WI38 (cell line): ENCODE data around the gene CDK11B.
"Not testable (repeated sequence)": the region's sequence is repeated elsewhere in the genome, so short reads cannot be mapped to it uniquely, and the experiment has no call there.

Experiments
- H3K4me3 ChIP-seq: 2 replicates; pipeline ENCODE4 v1.5.1; 2011; ENCODE audit warnings: low read depth, mild to moderate bottlenecking, control low read depth, low read length
- TF ChIP-seq, protein P1 (sequence below): IDR thresholded peaks from 2 replicates; pipeline ENCODE4 v1.5.1; 2012; ENCODE audit warnings: low read depth, mild to moderate bottlenecking, control low read depth, low read length

CDK11B gene

GRCh38 chr1:1598720-1599029, 60.1 kb downstream of the CDK11B start:
- no peak overlapping the region for H3K4me3 ChIP-seq
- TF ChIP-seq, protein P1, sequence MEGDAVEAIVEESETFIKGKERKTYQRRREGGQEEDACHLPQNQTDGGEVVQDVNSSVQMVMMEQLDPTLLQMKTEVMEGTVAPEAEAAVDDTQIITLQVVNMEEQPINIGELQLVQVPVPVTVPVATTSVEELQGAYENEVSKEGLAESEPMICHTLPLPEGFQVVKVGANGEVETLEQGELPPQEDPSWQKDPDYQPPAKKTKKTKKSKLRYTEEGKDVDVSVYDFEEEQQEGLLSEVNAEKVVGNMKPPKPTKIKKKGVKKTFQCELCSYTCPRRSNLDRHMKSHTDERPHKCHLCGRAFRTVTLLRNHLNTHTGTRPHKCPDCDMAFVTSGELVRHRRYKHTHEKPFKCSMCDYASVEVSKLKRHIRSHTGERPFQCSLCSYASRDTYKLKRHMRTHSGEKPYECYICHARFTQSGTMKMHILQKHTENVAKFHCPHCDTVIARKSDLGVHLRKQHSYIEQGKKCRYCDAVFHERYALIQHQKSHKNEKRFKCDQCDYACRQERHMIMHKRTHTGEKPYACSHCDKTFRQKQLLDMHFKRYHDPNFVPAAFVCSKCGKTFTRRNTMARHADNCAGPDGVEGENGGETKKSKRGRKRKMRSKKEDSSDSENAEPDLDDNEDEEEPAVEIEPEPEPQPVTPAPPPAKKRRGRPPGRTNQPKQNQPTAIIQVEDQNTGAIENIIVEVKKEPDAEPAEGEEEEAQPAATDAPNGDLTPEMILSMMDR: no peak

- no peak overlapping the region for H3K4me3 ChIP-seq
- TF ChIP-seq, protein P1: no peak
Observed at GRCh38 chr1:1598051-1598719, 60.6 kb downstream of the CDK11B start.

- H3K4me3 ChIP-seq: no peak overlapping the region
- TF ChIP-seq, protein P1: 0 out of 2 replicates have a peak, but pooled peaks have one; percentile 18
Observed at GRCh38 chr1:1597275-1597930, 61.4 kb downstream of the CDK11B start.

DNA sequence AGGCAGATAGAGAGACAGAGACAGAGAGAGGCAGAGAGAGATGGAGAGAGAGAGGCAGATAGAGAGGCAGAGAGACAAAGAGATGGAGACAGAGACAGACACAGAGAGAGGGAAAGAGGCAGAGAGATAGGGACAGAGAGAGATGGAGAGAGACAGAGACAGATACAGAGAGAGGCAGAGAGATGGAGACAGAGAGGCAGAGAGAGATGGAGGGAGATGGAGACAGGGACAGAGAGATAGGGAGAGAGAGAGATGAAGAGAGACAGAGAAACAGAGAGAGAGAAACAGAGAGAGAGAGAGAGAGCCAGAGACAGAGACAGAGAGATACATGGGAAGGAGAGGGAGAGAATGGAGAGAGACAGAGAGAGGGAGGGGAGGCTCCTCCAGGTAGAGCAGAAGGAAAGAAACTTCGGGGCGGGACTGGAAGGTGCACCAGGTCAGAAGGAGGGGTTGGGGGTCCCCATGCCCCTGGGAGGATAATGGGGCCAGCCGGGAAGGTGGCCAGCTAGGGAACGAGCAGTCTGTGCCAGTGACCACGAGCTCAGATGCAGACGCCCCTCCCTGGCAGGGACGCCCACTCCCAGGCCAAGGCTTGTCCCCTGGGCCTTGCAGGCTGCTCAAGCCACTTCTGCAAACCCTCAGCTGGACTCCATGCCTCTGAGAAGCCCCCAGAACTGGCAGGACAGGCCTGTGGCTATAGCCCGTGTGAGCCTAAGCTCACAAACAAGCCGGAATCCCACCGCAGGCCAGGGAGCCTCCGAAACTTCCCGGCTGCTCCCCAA, 62.1 kb downstream of the CDK11B start:
- H3K4me3 ChIP-seq: no peak overlapping the region
- TF ChIP-seq, protein P1: no peak

- H3K4me3 ChIP-seq: not testable (repeated sequence)
Observed at GRCh38 chr1:1595341-1595740, 63.5 kb downstream of the CDK11B start.

DNA sequence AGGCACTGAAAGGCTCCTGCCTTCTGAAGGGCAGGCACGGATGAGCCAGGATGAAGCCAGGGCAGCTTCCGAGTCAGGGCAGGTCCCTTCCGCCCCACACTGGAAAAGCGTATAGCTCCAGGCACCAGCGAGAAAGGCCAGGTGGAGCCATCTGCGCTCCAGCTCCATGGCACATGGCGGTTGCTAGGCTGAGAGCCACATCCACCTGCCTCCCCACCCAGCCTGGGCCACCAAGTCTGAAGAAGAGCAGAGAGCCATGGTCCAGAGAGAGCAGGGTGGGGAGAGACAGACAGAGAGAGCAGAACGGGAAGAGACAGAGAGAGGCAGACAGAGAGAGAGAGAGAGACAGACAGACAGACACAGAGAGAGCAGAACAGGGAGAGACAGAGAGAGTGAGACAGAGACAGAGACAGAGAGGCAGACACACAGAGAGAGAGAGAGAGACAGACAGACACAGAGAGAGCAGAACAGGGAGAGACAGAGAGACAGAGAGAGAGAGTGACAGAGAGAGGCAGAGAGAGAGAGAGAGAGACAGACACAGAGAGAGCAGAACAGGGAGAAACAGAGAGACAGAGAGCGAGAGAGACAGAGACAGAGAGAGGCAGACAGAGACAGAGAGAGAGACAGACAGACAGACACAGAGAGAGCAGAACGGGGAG, 64.1 kb downstream of the CDK11B start:
- TF ChIP-seq, protein P1: no peak

DNA sequence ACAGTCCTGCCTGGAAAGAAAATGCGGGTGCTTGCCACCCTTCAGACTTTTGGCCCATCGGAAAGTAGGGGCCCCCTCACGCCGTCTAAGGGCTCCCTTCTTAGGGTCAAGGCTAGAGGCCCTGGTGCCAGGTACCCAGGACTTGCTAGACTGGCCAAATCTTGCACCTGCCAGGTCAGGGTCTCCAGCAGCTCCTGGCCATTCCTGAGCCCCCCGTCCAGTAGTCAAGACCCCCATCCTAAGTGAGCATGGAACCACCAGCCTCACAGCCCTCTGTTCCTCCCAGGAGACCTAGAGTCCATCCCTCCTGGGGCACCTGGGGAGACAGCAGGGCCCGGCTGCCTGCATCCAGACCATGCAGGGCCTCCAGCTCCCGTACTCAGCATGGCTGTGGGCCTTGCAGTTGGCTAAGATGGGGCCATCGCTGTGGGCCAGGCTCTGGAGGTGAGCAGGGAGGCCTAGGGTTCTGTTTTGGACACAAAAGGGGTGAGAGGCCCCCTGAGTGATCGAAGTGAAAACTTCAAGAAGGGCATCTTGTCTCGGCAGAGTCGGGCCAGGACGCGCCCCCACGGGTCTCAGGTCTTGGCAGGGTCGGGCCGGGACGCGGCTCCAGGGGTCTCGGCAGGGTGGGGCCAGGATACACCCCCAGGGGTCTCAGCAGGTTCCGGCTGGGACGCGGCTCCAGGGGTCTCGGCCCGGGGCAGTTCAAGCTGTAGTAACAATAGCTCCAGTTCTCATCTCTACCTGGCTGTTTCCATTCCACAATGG, 64.8 kb downstream of the CDK11B start:
- H3K4me3 ChIP-seq: no peak overlapping the region
- TF ChIP-seq, protein P1: no peak

More for the DNA sequence above, 64.1 kb downstream of the CDK11B start:
- no peak overlapping the region for H3K4me3 ChIP-seq
